ENCODE results near the gene DHRSX. TPM values are rescaled to one million over a fixed set of nuclear protein-coding genes. Genes with fewer than 3 reads are reported as not detected.

The DHRSX gene
- total RNA-seq, 1 experiment from 2014 or later = 23.9 TPM

DNA sequence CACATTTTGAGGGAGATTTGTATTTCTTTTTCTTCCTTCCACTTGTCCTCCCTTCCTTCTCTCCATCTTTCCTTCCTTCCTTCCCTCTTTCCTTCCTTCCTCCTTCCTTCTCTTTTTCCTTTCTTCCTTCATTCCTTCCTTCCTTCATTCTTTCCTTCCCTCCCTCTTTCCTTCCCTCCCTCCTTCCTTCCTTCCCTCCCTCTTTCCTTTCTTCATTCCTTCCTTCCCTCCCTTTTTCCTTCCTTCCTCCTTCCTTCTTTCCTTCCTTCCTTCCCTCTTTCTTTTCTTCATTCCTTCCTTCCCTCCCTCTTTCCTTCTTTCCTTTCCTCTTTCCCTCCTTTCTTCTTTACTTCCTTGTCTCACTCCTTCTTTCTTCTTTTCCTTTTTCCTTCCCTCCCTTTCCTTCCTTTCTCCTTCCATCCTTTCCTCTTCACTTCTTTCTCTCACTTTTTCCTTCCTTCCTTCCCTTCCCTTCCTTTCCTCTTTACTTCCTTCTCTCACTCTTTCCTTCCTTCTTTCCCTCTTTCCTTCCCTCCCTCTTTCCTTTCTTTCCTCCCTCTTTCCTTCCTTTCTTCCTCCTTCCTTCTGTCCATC lies 74.4 kb downstream of the DHRSX start:
- CTCF ChIA-PET = no interaction called here
- Mint-ChIP-seq H3K4me3 (ENCODE audit: unreplicated experiment) (no peak overlapping the region), H3K27ac (ENCODE audit: low read depth, unreplicated experiment) (no peak overlapping the region), H3K36me3 (ENCODE audit: insufficient read depth, unreplicated experiment) (no peaks in the 10 kb centered on the region), H3K9me3 (ENCODE audit: unreplicated experiment) (no peaks in the 10 kb centered on the region), H3K27me3 (ENCODE audit: insufficient read depth, unreplicated experiment) (no peaks in the 10 kb centered on the region), H3K4me1 (ENCODE audit: insufficient read depth, unreplicated experiment) (peaks cover 9% of the 10 kb centered on the region)
- no TSS peak for BruUV-seq (replicated peaks)
- TF ChIP-seq, protein P1, sequence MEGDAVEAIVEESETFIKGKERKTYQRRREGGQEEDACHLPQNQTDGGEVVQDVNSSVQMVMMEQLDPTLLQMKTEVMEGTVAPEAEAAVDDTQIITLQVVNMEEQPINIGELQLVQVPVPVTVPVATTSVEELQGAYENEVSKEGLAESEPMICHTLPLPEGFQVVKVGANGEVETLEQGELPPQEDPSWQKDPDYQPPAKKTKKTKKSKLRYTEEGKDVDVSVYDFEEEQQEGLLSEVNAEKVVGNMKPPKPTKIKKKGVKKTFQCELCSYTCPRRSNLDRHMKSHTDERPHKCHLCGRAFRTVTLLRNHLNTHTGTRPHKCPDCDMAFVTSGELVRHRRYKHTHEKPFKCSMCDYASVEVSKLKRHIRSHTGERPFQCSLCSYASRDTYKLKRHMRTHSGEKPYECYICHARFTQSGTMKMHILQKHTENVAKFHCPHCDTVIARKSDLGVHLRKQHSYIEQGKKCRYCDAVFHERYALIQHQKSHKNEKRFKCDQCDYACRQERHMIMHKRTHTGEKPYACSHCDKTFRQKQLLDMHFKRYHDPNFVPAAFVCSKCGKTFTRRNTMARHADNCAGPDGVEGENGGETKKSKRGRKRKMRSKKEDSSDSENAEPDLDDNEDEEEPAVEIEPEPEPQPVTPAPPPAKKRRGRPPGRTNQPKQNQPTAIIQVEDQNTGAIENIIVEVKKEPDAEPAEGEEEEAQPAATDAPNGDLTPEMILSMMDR (IDR thresholded peaks at IDR 0.05; ENCODE audit: unreplicated experiment) = no peak
- intact Hi-C loops (cut with micrococcal nuclease) = no loop called here
- POLR2A ChIA-PET = no interaction called here
- DNase-seq (ENCODE audit: unreplicated experiment) = no peak

DNA sequence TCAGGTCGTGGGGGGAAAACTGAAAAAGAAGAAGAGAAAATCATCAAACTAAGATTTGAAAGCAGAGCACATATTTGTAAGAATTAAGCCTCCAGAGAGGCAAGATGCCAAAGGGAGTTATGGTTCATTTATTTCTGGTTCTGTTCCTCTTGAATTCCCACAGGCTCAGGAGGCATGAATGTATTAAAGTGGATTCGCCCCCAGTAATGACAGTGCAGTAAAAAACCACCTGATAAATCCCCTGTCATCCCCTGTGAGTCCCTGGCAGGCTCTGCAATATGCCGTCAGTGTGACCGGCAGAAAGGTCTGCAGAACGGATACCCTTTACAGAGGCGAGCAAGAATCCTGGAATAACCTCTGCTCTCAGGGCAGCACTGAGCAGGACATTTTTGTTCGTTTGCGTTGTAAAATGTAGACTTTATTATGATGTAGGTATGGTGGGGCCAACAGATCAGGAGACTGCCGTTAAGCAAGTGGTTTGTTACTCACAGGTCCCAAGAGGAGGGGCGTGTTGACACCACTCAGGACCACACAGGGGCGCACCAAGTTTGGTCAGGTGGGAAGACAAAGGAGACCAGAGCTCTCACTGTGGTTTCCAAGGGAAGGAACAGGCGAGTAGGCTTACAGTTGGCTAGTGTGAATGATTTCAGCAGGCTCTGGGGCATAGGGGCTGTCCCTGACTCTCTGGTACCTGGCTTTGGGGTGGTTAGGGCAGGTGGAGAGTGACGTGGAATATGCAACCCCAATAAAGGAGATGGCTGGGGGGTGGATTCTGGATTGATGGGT lies 75.3 kb downstream of the DHRSX start:
- H3K4me1 Mint-ChIP-seq (ENCODE audit: insufficient read depth, unreplicated experiment) = peaks cover 7% of the 10 kb centered on the region
- POLR2A ChIA-PET = no interaction called here
- no peak overlapping the region for H3K27ac Mint-ChIP-seq (ENCODE audit: low read depth, unreplicated experiment)

DNA sequence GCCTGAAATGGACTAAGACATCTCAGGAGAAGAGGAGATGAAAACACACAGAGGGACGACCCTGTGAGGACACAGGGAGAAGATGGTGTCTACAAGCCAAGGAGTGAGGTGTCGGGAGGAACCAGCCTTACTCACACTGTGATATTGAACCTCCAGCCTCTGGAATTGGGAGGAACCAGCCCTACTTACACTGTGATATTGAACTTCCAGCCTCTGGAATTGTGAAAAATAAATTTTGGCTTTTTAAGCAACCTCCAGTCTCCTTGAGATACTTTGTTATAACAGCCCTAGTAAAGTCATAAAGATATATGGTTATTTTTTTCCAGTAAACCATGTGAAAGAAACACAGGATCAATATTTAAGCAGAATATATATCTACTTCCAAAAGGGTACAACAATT lies 76.5 kb downstream of the DHRSX start:
- DNase-seq (ENCODE audit: unreplicated experiment) = no peak
- TF ChIP-seq, protein P1 (IDR thresholded peaks at IDR 0.05; ENCODE audit: unreplicated experiment) = no peak
- ChIA-PET POLR2A (no interaction called here), CTCF (no interaction called here)
- Mint-ChIP-seq H3K27ac (ENCODE audit: low read depth, unreplicated experiment) (no peak overlapping the region), H3K27me3 (ENCODE audit: insufficient read depth, unreplicated experiment) (no peaks in the 10 kb centered on the region), H3K4me1 (ENCODE audit: insufficient read depth, unreplicated experiment) (no peaks in the 10 kb centered on the region), H3K4me3 (ENCODE audit: unreplicated experiment) (no peak overlapping the region), H3K9me3 (ENCODE audit: unreplicated experiment) (no peaks in the 10 kb centered on the region), H3K36me3 (ENCODE audit: insufficient read depth, unreplicated experiment) (peaks cover 12% of the 10 kb centered on the region)
- intact Hi-C loops (cut with micrococcal nuclease) = no loop called here
- BruUV-seq (replicated peaks) = no TSS peak

More for the DNA sequence above, 75.3 kb downstream of the DHRSX start:
- Mint-ChIP-seq H3K27me3 (ENCODE audit: insufficient read depth, unreplicated experiment) (no peaks in the 10 kb centered on the region), H3K4me3 (ENCODE audit: unreplicated experiment) (no peak overlapping the region), H3K9me3 (ENCODE audit: unreplicated experiment) (no peaks in the 10 kb centered on the region), H3K36me3 (ENCODE audit: insufficient read depth, unreplicated experiment) (peaks cover 9% of the 10 kb centered on the region)
- BruUV-seq (replicated peaks) = no TSS peak
- intact Hi-C loops (cut with micrococcal nuclease) = no loop called here
- no peak for DNase-seq (ENCODE audit: unreplicated experiment)
- TF ChIP-seq, protein P1 (IDR thresholded peaks at IDR 0.05; ENCODE audit: unreplicated experiment) = no peak
- CTCF ChIA-PET = no interaction called here

DNA sequence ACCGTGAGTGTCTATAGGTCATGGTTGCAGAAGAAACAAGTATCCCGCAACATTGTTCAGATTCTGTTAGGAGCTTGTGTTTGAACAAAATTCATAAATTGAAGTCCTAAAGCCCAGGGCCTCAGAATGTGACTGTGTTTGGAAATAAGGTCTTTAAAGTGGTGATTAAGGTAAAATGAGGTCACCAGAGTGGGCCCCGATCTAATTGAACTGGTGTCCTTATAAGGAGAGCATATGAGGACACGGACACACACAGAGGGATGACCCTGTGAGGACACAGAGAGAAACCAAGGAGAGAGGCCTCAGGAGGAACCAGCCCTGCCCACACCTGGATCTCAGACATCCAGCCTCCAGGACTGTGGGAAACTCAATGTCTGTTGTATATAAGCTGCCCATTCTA lies 76.9 kb downstream of the DHRSX start:
- no peak overlapping the region for H3K27ac Mint-ChIP-seq (ENCODE audit: low read depth, unreplicated experiment)
- H3K4me1 Mint-ChIP-seq (ENCODE audit: insufficient read depth, unreplicated experiment) = no peaks in the 10 kb centered on the region
- H3K9me3 Mint-ChIP-seq (ENCODE audit: unreplicated experiment) = no peaks in the 10 kb centered on the region
- H3K36me3 Mint-ChIP-seq (ENCODE audit: insufficient read depth, unreplicated experiment) = peaks cover 12% of the 10 kb centered on the region
- H3K4me3 Mint-ChIP-seq (ENCODE audit: unreplicated experiment) = no peak overlapping the region
- ChIA-PET POLR2A (no interaction called here), CTCF (no interaction called here)
- no peaks in the 10 kb centered on the region for H3K27me3 Mint-ChIP-seq (ENCODE audit: insufficient read depth, unreplicated experiment)
- no peak for DNase-seq (ENCODE audit: unreplicated experiment)
- intact Hi-C loops (cut with micrococcal nuclease) = no loop called here
- TF ChIP-seq, protein P1 (IDR thresholded peaks at IDR 0.05; ENCODE audit: unreplicated experiment) = no peak
- BruUV-seq (replicated peaks) = no TSS peak

All from MCF 10A (cell line).